Measurements from ENCODE around the gene ADGRD1. TPM values are rescaled to one million over a fixed set of nuclear protein-coding genes. Genes with fewer than 3 reads are reported as not detected.
"Not testable (repeated sequence)": the region's sequence is repeated elsewhere in the genome, so short reads cannot be mapped to it uniquely, and the experiment has no call there.

ADGRD1 gene
- total RNA-seq, 1 donor from 2014 or later = 4.0 TPM

GRCh38 chr12:131066207-131066885 lies 112.6 kb downstream of the ADGRD1 start:
- Mint-ChIP-seq H3K27me3 (peaks cover 8% of the 10 kb centered on the region), H3K4me1 (ENCODE audit: low read depth) (no peaks in the 10 kb centered on the region), H3K9me3 (ENCODE audit: low read depth) (no peaks in the 10 kb centered on the region), H3K27ac (no peak overlapping the region), H3K4me3 (ENCODE audit: low read depth) (no peak overlapping the region), H3K36me3 (ENCODE audit: insufficient read depth) (no peaks in the 10 kb centered on the region)
- DNase-seq (ENCODE audit: low spot score, unreplicated experiment) = no peak
- TF ChIP-seq CTCF (IDR thresholded peaks at IDR 0.05; ENCODE audit: unreplicated experiment) = no peak

GRCh38 chr12:131066886-131067490 lies 113.3 kb downstream of the ADGRD1 start:
- DNase-seq (ENCODE audit: low spot score, unreplicated experiment) = no peak

DNA sequence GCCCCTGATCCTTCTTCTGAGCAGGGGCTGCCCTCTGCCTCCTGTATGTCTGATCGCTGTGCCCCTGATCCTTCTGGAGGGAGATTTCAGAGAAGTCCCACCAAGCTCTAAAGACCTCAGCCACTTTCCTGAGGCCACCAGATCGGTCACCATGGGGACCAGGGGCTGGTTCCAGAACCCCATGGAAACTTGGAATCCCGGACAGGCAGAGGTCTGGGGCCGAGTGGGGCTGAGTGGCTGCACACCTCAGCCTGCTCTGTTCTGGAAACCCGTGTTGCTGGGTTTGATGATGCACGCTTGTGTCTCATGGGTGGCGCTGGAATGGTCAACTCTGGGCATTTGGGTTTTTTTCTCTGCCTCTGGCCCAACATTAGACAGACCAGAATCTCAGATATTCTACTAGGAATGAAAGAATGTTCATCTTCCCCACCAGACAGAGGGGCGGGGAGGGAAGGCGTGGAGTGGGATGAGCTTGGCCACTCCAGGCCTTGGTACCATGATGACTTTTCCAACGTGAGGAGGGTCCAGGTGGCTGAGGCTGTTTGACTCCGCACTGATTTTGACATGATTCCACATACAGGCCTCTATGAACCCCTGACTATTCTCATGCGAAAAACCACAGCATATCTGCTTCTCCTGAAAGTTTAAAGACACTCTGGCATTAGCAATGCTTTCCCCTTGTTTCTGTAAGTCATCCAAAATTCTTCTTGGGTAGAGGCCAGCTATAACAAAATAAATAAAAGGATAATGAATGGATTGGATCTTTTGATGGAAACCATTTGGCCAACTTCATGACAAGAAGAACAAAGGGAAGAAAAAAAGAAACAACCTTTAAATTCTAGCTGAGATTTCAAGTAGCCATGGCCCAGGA lies 114.5 kb downstream of the ADGRD1 start:
- Mint-ChIP-seq H3K27ac (no peak overlapping the region), H3K27me3 (peaks cover 8% of the 10 kb centered on the region), H3K4me3 (ENCODE audit: low read depth) (no peak overlapping the region), H3K9me3 (ENCODE audit: low read depth) (no peaks in the 10 kb centered on the region), H3K36me3 (ENCODE audit: insufficient read depth) (no peaks in the 10 kb centered on the region), H3K4me1 (ENCODE audit: low read depth) (no peaks in the 10 kb centered on the region)
- TF ChIP-seq CTCF (IDR thresholded peaks at IDR 0.05; ENCODE audit: unreplicated experiment) = no peak
- DNase-seq (ENCODE audit: low spot score, unreplicated experiment) = no peak

More at GRCh38 chr12:131066886-131067490, 113.3 kb downstream of the ADGRD1 start:
- TF ChIP-seq CTCF (IDR thresholded peaks at IDR 0.05; ENCODE audit: unreplicated experiment) = no peak
- Mint-ChIP-seq H3K36me3 (ENCODE audit: insufficient read depth) (no peaks in the 10 kb centered on the region), H3K27ac (no peak overlapping the region), H3K4me3 (ENCODE audit: low read depth) (no peak overlapping the region), H3K4me1 (ENCODE audit: low read depth) (no peaks in the 10 kb centered on the region), H3K27me3 (peaks cover 8% of the 10 kb centered on the region), H3K9me3 (ENCODE audit: low read depth) (no peaks in the 10 kb centered on the region)

- H3K4me3 Mint-ChIP-seq (ENCODE audit: low read depth); H3K4me1 Mint-ChIP-seq (ENCODE audit: low read depth); H3K27me3 Mint-ChIP-seq; H3K36me3 Mint-ChIP-seq (ENCODE audit: insufficient read depth); H3K27ac Mint-ChIP-seq; DNase-seq (ENCODE audit: low spot score, unreplicated experiment); H3K9me3 Mint-ChIP-seq (ENCODE audit: low read depth): not testable (repeated sequence)
Measured at GRCh38 chr12:131068926-131069720, 115.4 kb downstream of the ADGRD1 start.

DNA sequence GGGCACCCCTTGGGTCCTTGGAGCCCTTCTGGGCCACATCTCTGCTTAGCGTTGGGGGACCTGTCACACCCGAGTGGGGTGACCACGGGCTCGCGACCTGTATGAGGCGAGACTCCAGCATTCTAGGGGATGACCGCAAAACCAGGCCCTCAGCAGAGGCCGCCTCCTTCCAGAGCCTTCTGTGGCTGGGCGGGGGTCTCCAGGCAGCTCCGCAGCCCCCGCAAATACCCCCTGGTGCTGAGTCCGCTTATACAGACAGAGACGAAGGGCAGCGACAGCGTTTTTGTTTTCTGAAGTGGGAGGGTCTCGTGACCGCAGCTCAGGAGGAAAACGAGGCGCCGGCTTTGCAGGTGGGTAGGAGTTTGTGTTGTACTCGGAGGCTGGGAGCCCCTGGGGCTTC lies 116.4 kb downstream of the ADGRD1 start:
- not testable (repeated sequence) for H3K9me3 Mint-ChIP-seq (ENCODE audit: low read depth); H3K4me1 Mint-ChIP-seq (ENCODE audit: low read depth); H3K4me3 Mint-ChIP-seq (ENCODE audit: low read depth); H3K27ac Mint-ChIP-seq; DNase-seq (ENCODE audit: low spot score, unreplicated experiment); H3K27me3 Mint-ChIP-seq; H3K36me3 Mint-ChIP-seq (ENCODE audit: insufficient read depth)

- H3K27ac Mint-ChIP-seq; H3K27me3 Mint-ChIP-seq; H3K9me3 Mint-ChIP-seq (ENCODE audit: low read depth); DNase-seq (ENCODE audit: low spot score, unreplicated experiment); H3K4me3 Mint-ChIP-seq (ENCODE audit: low read depth); H3K36me3 Mint-ChIP-seq (ENCODE audit: insufficient read depth); H3K4me1 Mint-ChIP-seq (ENCODE audit: low read depth): not testable (repeated sequence)
Measured at GRCh38 chr12:131070668-131071067, 117.0 kb downstream of the ADGRD1 start.

DNA sequence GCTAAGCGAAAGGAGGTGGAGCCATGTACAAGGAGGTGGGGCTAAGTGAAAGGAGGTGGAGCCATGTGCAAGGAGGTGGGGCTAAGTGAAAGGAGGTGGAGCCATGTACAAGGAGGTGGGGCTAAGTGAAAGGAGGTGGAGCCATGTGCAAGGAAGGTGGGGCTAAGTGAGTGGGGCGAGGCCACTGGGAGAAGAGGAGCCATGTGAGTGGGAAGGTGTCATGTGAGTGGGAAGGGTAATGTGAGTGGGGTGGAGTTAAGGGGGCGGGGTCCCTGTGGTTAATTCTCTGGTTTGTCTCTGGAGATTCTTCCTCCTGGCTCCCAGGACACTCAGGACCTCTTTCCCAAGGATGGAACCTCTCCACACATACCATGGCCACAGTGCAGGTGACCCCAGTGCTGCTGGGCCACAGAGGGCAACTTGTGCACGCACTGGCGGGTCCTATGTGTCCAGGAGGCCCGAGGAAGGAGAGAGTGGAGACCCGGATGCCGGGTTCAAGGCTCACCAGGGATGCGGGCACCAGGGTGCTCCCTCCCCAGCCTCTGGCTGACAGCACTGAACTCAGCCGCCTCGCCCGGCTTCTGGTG lies 117.6 kb downstream of the ADGRD1 start:
- not testable (repeated sequence) for H3K27ac Mint-ChIP-seq; H3K36me3 Mint-ChIP-seq (ENCODE audit: insufficient read depth); H3K27me3 Mint-ChIP-seq; H3K4me3 Mint-ChIP-seq (ENCODE audit: low read depth); H3K9me3 Mint-ChIP-seq (ENCODE audit: low read depth); DNase-seq (ENCODE audit: low spot score, unreplicated experiment); H3K4me1 Mint-ChIP-seq (ENCODE audit: low read depth)

DNA sequence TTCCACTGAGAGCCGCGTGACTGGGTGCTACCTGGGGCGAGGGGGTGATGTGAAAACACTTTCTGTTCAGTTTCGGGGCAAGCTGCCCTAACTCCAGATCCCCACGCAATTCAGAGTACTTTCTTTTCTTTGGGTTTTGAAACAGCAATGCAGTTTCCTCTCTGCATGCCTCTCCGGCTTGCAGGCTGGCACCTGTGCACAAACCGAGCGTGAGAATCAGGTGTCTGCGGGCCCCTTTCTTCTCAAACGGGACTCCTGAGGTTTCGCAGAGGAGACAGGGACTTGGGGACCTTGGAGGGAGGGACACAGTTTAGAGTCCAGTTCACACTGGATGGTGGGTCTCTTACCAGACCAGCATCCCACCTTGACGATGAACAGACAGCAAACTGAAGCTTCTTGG lies 118.2 kb downstream of the ADGRD1 start:
- H3K4me3 Mint-ChIP-seq (ENCODE audit: low read depth); H3K36me3 Mint-ChIP-seq (ENCODE audit: insufficient read depth); DNase-seq (ENCODE audit: low spot score, unreplicated experiment); H3K27ac Mint-ChIP-seq; H3K4me1 Mint-ChIP-seq (ENCODE audit: low read depth); H3K27me3 Mint-ChIP-seq; H3K9me3 Mint-ChIP-seq (ENCODE audit: low read depth): not testable (repeated sequence)
